Fibroblast of lung (primary cell): ENCODE measurements around the gene ZNF280B. TPM values are rescaled to one million over a fixed set of nuclear protein-coding genes. Genes with fewer than 3 reads are reported as not detected.

ENCODE experiments used
- DNase-seq, 2 donors: peaks; one replicate each; pipeline versions ENCODE4 v3.0.0 to v3.0.0-alpha.2; 2010; ENCODE audit warnings: low read depth in 2 of 2
- H2AFZ ChIP-seq: 2 replicates; pipeline ENCODE4 v1.5.1; 2012; ENCODE audit warnings: low read length, control low read depth, inconsistent platforms
- H3K27ac ChIP-seq: 2 replicates; pipeline ENCODE4 v1.5.1; 2011; ENCODE audit warnings: low read length, control low read depth; ENCODE audit not compliant: insufficient read depth
- H3K27me3 ChIP-seq: 2 replicates; pipeline ENCODE4 v1.5.1; 2011; ENCODE audit warnings: mild to moderate bottlenecking, low read length; ENCODE audit not compliant: control insufficient read depth, insufficient read depth
- H3K36me3 ChIP-seq: 2 replicates; pipeline ENCODE4 v1.5.1; 2011; ENCODE audit warnings: low read length; ENCODE audit not compliant: control insufficient read depth, insufficient read depth
- H3K4me1 ChIP-seq: 2 replicates; pipeline ENCODE4 v1.5.1; 2011; ENCODE audit warnings: low read length; ENCODE audit not compliant: control insufficient read depth, insufficient read depth; ENCODE audit errors: extremely low read depth
- H3K4me2 ChIP-seq: 2 replicates; pipeline ENCODE4 v1.5.1; 2011; ENCODE audit warnings: low read length, control low read depth; ENCODE audit not compliant: insufficient read depth; ENCODE audit errors: extremely low read depth
- H3K4me3 ChIP-seq, 4 experiments: fragments of 200-600 bp in 1 of 4; sonication (generic) in 1 of 4; replicated peaks in 1 of 4; 2 replicates each; pipeline ENCODE4 v1.5.1; 2011 to 2016; ENCODE audit warnings: low read length in 4 of 4, low read depth in 3 of 4, mild to moderate bottlenecking in 3 of 4, control low read depth in 2 of 4, inconsistent platforms in 1 of 4, mixed read lengths in 1 of 4; ENCODE audit not compliant: insufficient read depth in 1 of 4; ENCODE audit errors: control extremely low read depth in 1 of 4
- H3K79me2 ChIP-seq: 2 replicates; pipeline ENCODE4 v1.5.1; 2012; ENCODE audit warnings: mild to moderate bottlenecking, low read length, inconsistent platforms; ENCODE audit not compliant: control insufficient read depth, insufficient read depth
- H3K9ac ChIP-seq: 2 replicates; pipeline ENCODE4 v1.5.1; 2011; ENCODE audit warnings: mild to moderate bottlenecking, low read length, control low read depth; ENCODE audit not compliant: insufficient read depth
- H3K9me3 ChIP-seq: 2 replicates; pipeline ENCODE4 v1.5.1; 2012; ENCODE audit warnings: low read depth, low read length; ENCODE audit not compliant: control insufficient read depth, insufficient read depth
- H4K20me1 ChIP-seq: 2 replicates; pipeline ENCODE4 v1.5.1; 2011; ENCODE audit warnings: low read length; ENCODE audit not compliant: control insufficient read depth, insufficient read depth; ENCODE audit errors: extremely low read depth
- EZH2 ChIP-seq: IDR thresholded peaks from 2 replicates; pipeline ENCODE4 v1.5.1; 2012; ENCODE audit warnings: low read length, control low read depth, mild to moderate bottlenecking; ENCODE audit errors: missing control alignments
- polyA plus RNA-seq, 2 donors: library from polyadenylated mRNA; depleted of rRNA in 1 of 2; stranded (reverse) in 1 of 2; unstranded in 1 of 2; fragments of >200 nt; gene quantifications; 2 replicates each; pipeline ENCODE4 v1.2.1, GENCODE V29; 2011 to 2012; ENCODE audit warnings: missing spikeins in 1 of 2
- total RNA-seq: library from RNA; depleted of rRNA; stranded (reverse); fragments of >200 nt; gene quantifications from 2 replicates; pipeline ENCODE4 v1.2.1, GENCODE V29; 2014
- TF ChIP-seq, protein P1 (sequence below), 2 donors: IDR thresholded peaks in 1 of 2; conservative IDR thresholded peaks in 1 of 2; 1 replicate in 1 of 2; 2 replicates in 1 of 2; pipeline ENCODE4 v1.5.1; 2011 to 2012; ENCODE audit warnings: low read length in 2 of 2, control low read depth in 1 of 2, inconsistent platforms in 1 of 2, low read depth in 1 of 2, mild to moderate bottlenecking in 1 of 2

ZNF280B gene
- total and polyA plus RNA-seq, 2 donors (not counting 1 experiment from before 2014, with no cell fraction given), result 0.33 to 0.81 TPM

- no peaks in the 10 kb centered on the region for H3K27me3 ChIP-seq
- no peaks in the 10 kb centered on the region for H3K4me1 ChIP-seq
- no peak for DNase-seq
- no peak overlapping the region for H2AFZ ChIP-seq
- H4K20me1 ChIP-seq, result no peaks in the 10 kb centered on the region
- no peak overlapping the region for H3K4me3 ChIP-seq
- no peaks in the 10 kb centered on the region for H3K9me3 ChIP-seq
- no peak overlapping the region for H3K4me2 ChIP-seq
- H3K36me3 ChIP-seq, result no peaks in the 10 kb centered on the region
- no peak overlapping the region for H3K27ac ChIP-seq
- TF ChIP-seq EZH2, result no peak
- TF ChIP-seq, protein P1, sequence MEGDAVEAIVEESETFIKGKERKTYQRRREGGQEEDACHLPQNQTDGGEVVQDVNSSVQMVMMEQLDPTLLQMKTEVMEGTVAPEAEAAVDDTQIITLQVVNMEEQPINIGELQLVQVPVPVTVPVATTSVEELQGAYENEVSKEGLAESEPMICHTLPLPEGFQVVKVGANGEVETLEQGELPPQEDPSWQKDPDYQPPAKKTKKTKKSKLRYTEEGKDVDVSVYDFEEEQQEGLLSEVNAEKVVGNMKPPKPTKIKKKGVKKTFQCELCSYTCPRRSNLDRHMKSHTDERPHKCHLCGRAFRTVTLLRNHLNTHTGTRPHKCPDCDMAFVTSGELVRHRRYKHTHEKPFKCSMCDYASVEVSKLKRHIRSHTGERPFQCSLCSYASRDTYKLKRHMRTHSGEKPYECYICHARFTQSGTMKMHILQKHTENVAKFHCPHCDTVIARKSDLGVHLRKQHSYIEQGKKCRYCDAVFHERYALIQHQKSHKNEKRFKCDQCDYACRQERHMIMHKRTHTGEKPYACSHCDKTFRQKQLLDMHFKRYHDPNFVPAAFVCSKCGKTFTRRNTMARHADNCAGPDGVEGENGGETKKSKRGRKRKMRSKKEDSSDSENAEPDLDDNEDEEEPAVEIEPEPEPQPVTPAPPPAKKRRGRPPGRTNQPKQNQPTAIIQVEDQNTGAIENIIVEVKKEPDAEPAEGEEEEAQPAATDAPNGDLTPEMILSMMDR (conservative IDR thresholded peaks at IDR 0.05 in 1 of 2, IDR thresholded peaks at IDR 0.05 in 1 of 2; ENCODE audit: low read depth in 1 of 2, low read length in 2 of 2), result no peak
- no peaks in the 10 kb centered on the region for H3K79me2 ChIP-seq
- H3K9ac ChIP-seq, result no peak overlapping the region
These were observed 12.4 kb upstream of the ZNF280B start for GRCh38 chr22:22520667-22521602.

DNA sequence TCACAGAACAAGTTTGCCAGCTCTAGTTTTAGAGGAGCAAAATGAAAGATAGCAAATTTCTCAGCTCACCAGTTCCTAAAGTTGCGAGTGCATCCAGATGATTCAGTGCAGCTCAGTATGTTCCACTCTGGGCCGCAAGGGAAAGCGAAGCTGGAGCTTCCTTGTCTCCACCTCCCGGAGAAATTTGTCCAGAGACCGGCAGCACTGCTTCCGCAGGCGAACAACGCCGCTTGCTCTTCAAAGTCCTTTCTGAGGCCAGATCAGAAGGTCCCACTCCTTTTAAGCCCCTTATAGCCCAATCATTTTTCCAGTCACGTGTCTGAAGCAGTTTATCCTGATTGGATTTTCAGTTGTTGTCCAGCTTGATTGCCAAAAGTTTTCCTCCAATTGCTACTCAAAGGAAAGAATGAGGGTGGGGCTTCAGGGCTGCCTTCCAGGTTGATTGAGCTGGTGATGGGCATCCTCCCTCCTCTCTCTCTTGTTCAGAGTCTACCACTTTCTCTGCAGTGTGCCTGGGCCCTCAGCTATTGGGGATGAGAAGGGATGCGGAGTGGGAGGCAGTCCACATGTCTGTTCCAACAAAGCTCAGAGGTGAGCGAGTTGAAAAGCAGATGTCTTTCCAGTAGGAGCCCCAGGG is 11.6 kb upstream of the ZNF280B start, which contains the start of gene ZNF280A:
ZNF280A (minus strand) TSS at position 251 of the 637 bp plus-strand sequence. CDS start 4,640 bp downstream, outside the sequence.
- Histone ChIP-seq H3K27ac (no peak within 1 kb of the TSS), H3K4me2 (no peak within 1 kb of the TSS), H3K79me2 (no peaks in the 10 kb centered on the region), H3K4me1 (no peaks in the 10 kb centered on the region), H2AFZ (no peak within 1 kb of the TSS), H3K9me3 (no peaks in the 10 kb centered on the region), H3K36me3 (no peaks in the 10 kb centered on the region), H3K27me3 (no peaks in the 10 kb centered on the region), H4K20me1 (no peaks in the 10 kb centered on the region), H3K4me3 (no peak within 1 kb of the TSS), H3K9ac (no peak within 1 kb of the TSS)
- no peak for DNase-seq
- TF ChIP-seq EZH2, result no peak
- TF ChIP-seq, protein P1 (conservative IDR thresholded peaks at IDR 0.05 in 1 of 2, IDR thresholded peaks at IDR 0.05 in 1 of 2; ENCODE audit: low read depth in 1 of 2, low read length in 2 of 2), result no peak

GRCh38 chr22:22519591-22519990 is 11.0 kb upstream of the ZNF280B start:
- DNase-seq, result no peak
- no peaks in the 10 kb centered on the region for H3K36me3 ChIP-seq
- no peaks in the 10 kb centered on the region for H3K9me3 ChIP-seq
- no peak overlapping the region for H3K27ac ChIP-seq
- no peaks in the 10 kb centered on the region for H3K27me3 ChIP-seq
- no peaks in the 10 kb centered on the region for H3K4me1 ChIP-seq
- no peak overlapping the region for H3K4me2 ChIP-seq
- no peaks in the 10 kb centered on the region for H4K20me1 ChIP-seq
- no peaks in the 10 kb centered on the region for H3K79me2 ChIP-seq
- no peak overlapping the region for H2AFZ ChIP-seq
- H3K4me3 ChIP-seq, result no peak overlapping the region
- H3K9ac ChIP-seq, result no peak overlapping the region
- TF ChIP-seq, protein P1 (conservative IDR thresholded peaks at IDR 0.05 in 1 of 2, IDR thresholded peaks at IDR 0.05 in 1 of 2; ENCODE audit: low read depth in 1 of 2, low read length in 2 of 2), result no peak
- no peak for TF ChIP-seq EZH2
